Prostate gland (tissue), 2 donors: Measurements from ENCODE around the gene MLLT10. TPM values are rescaled to one million over a fixed set of nuclear protein-coding genes. Genes with fewer than 3 reads are reported as not detected.

ENCODE experiments used
- DNase-seq: peaks from one replicate; pipeline ENCODE4 v3.0.0-alpha.2; 2019; ENCODE audit warnings: low spot score
- H3K27ac ChIP-seq, 2 donors: fragments of 200-600 bp; sonication (generic); 2 replicates each; pipeline ENCODE4 v1.5.1; 2017 to 2019
- H3K27me3 ChIP-seq: fragments of 200-600 bp; sonication (generic); replicated peaks from 2 replicates; pipeline ENCODE4 v1.5.1; 2019; ENCODE audit not compliant: insufficient read depth
- H3K36me3 ChIP-seq, 2 donors: fragments of 200-600 bp; sonication (generic); 1 replicate in 1 of 2; 2 replicates in 1 of 2; pipeline versions ENCODE4 v1.5.1 to v1.8.1; 2017 to 2019
- H3K4me1 ChIP-seq: fragments of 200-600 bp; sonication (generic); replicated peaks from 2 replicates; pipeline ENCODE4 v1.5.1; 2019
- H3K4me3 ChIP-seq, 2 donors: fragments of 200-600 bp; sonication (generic); 2 replicates each; pipeline ENCODE4 v1.5.1; 2017 to 2019
- H3K9me3 ChIP-seq: fragments of 200-600 bp; sonication (generic); 2 replicates; pipeline ENCODE4 v1.5.1; 2017
- CTCF ChIP-seq, 4 experiments: fragments of 200-600 bp in 2 of 4; fragments of 450-650 bp in 2 of 4; sonication (generic) in 2 of 4; IDR thresholded peaks; 1 replicate in 3 of 4; 2 replicates in 1 of 4; pipeline ENCODE4 v1.5.1; 2016 to 2019; ENCODE audit warnings: antibody characterized with exemption in 4 of 4, mild to moderate bottlenecking in 2 of 4, moderate library complexity in 2 of 4
- POLR2A ChIP-seq: fragments of 450-650 bp; IDR thresholded peaks from one replicate; pipeline ENCODE4 v1.6.1; 2016; ENCODE audit warnings: antibody characterized with exemption, mild to moderate bottlenecking
- POLR2AphosphoS5 ChIP-seq: sonication (generic); formaldehyde crosslinking; IDR thresholded peaks from one replicate; pipeline ENCODE4 v1.6.1; 2017; ENCODE audit warnings: antibody characterized with exemption
- WGBS: methylation state at CpG from one replicate; pipeline ENCODE4 v1.1.5; 2018; 5-methylcytosine and 5-hydroxymethylcytosine counted together
- intact Hi-C: fragments of 100-400 bp; cut with DNase I; formaldehyde crosslinking; loops from one replicate; pipeline ENCODE4 v1.14.2; 2022
- total RNA-seq, 2 donors: library from RNA; depleted of rRNA; stranded (reverse); fragments of >200 nt; gene quantifications; one replicate each; pipeline ENCODE4 v1.1.0, GENCODE V29; 2016

Gene MLLT10
- total RNA-seq, 2 donors from 2014 or later, result 31.2 to 68.3 TPM

GRCh38 chr10:21490028-21490710 lies 43.9 kb upstream of the MLLT10 start:
- intact Hi-C loops, result loop anchor here (10.0 kb wide), 1 partner anchor 765 kb away; no protein-coding TSS in a partner anchor
- no peak for DNase-seq
- H3K27me3 ChIP-seq, result no peaks in the 10 kb centered on the region
- 97% methylated on average over 4 of the region's 4 CpGs for WGBS
- TF ChIP-seq CTCF (IDR thresholded peaks at IDR 0.05), result no peak
- TF ChIP-seq POLR2A, result no peak
- no peak for TF ChIP-seq POLR2AphosphoS5
- no peaks in the 10 kb centered on the region for H3K36me3 ChIP-seq
- no peak overlapping the region for H3K27ac ChIP-seq
- H3K4me1 ChIP-seq, result no peaks in the 10 kb centered on the region
- H3K9me3 ChIP-seq, result no peaks in the 10 kb centered on the region
- H3K4me3 ChIP-seq, result no peak overlapping the region

- TF ChIP-seq POLR2A, result no peak
- TF ChIP-seq CTCF (IDR thresholded peaks at IDR 0.05), result no peak
- TF ChIP-seq POLR2AphosphoS5, result no peak
- 96% methylated on average over 2 of the region's 2 CpGs for WGBS
- H3K27me3 ChIP-seq, result no peaks in the 10 kb centered on the region
- intact Hi-C loops, result loop anchor here (10.0 kb wide), 1 partner anchor 764 kb away; no protein-coding TSS in a partner anchor
- no peak for DNase-seq
- no peaks in the 10 kb centered on the region for H3K9me3 ChIP-seq
- H3K36me3 ChIP-seq, result no peaks in the 10 kb centered on the region
- H3K4me1 ChIP-seq, result no peaks in the 10 kb centered on the region
- H3K4me3 ChIP-seq, result no peak overlapping the region
- H3K27ac ChIP-seq, result no peak overlapping the region
Measured at GRCh38 chr10:21490711-21491105, 43.3 kb upstream of the MLLT10 start.

GRCh38 chr10:21492421-21492820 lies 41.6 kb upstream of the MLLT10 start:
- H3K9me3 ChIP-seq, result no peaks in the 10 kb centered on the region
- no peaks in the 10 kb centered on the region for H3K27me3 ChIP-seq
- no peaks in the 10 kb centered on the region for H3K36me3 ChIP-seq
- no peaks in the 10 kb centered on the region for H3K4me1 ChIP-seq
- intact Hi-C loops, result loop anchor here (10.0 kb wide), 1 partner anchor 762 kb away; no protein-coding TSS in a partner anchor
- H3K27ac ChIP-seq, result no peak overlapping the region
- TF ChIP-seq POLR2AphosphoS5, result no peak
- TF ChIP-seq CTCF (IDR thresholded peaks at IDR 0.05), result no peak
- TF ChIP-seq POLR2A, result no peak
- no peak for DNase-seq
- H3K4me3 ChIP-seq, result no peak overlapping the region
- 23% methylated on average over 3 of the region's 3 CpGs for WGBS

- no peaks in the 10 kb centered on the region for H3K9me3 ChIP-seq
- H3K4me3 ChIP-seq, result no peak overlapping the region
- no peak for DNase-seq
- TF ChIP-seq POLR2A (no peak), POLR2AphosphoS5 (no peak), CTCF (IDR thresholded peaks at IDR 0.05) (no peak)
- H3K27me3 ChIP-seq, result no peaks in the 10 kb centered on the region
- no peaks in the 10 kb centered on the region for H3K4me1 ChIP-seq
- 85% methylated on average over 9 of the region's 9 CpGs for WGBS
- intact Hi-C loops, result loop anchor here (2.0 to 10.0 kb wide), 2 partner anchors 239 to 761 kb away; no protein-coding TSS in a partner anchor
- no peak overlapping the region for H3K27ac ChIP-seq
- H3K36me3 ChIP-seq, result no peaks in the 10 kb centered on the region
Measured at GRCh38 chr10:21493784-21494183, 40.2 kb upstream of the MLLT10 start.
